GM21390 (cell line): Measurements from ENCODE around the gene TANC1.
"Not testable (repeated sequence)": the region's sequence is repeated elsewhere in the genome, so short reads cannot be mapped to it uniquely, and the experiment has no call there.

Source experiments
- ATAC-seq: cut with Tn5 transposase; IDR thresholded peaks from one replicate; pipeline ENCODE4 v1.9.1; 2021; ENCODE audit not compliant: unreplicated experiment

TANC1 gene

DNA sequence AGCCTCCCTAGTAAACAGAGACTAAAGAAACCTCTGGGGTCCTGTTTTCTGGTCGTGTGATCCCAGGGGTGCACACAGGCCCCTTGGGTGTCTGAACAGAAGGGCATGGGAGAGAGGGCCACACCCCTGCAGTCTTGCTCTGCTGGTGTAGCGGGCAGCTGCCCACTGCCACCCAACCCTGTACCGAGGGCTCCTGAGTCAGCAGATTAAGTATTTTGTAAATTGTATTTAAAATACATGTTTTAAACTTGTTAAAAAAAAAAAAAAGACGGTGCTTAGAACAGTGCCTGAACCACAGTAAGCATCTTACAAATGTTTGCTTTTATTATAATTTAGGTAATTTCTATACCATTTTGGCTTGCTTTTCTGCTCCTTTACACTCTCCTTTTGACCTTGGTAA lies 113.7 kb downstream of the TANC1 start:
- ATAC-seq = no peak

GRCh38 chr2:159084384-159085370 lies 116.2 kb downstream of the TANC1 start:
- ATAC-seq = no peak

GRCh38 chr2:159086342-159086741 lies 117.9 kb downstream of the TANC1 start:
- ATAC-seq = no peak

DNA sequence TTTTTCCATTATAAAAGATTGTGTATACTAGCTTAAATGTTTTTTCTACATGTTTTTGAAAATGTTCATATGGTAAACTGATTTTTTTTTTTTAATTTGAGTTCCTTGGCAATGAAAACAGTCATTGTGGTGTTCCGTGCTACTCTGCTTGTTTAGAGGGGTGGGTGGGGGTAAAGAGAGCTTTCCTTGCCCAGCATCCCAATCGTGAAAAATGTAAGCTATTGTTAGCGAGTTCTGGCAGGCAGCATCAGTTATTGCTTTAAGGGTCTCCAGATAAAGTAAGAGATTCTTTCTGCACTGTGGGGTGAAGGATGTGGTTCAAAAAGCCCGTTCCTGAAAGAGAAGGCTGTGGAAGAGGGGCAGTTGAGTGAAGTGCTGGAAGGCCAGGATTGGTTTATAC lies 118.4 kb downstream of the TANC1 start:
- ATAC-seq = no peak

GRCh38 chr2:159088906-159089305 lies 120.5 kb downstream of the TANC1 start:
- no peak for ATAC-seq

DNA sequence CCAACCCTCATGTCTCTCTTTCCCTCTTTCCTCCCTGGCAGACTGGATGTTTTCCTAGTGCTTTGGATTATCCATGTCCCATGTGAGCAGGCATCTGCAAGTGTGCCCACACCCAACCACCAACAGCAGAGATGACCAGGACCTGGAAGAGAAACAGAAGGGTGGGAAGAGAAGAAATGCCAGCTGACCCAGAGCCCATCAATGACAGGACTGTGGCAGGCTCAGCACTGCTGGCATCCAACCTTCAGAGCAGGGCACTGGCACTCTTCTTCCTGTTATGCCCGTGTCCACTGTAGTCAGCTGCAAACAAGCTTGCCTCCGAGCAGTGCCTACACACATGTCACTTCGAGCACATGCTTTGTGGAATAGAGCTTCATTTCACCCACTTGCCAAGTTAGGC lies 121.1 kb downstream of the TANC1 start:
- ATAC-seq = no peak

GRCh38 chr2:159090514-159091201 lies 122.2 kb downstream of the TANC1 start:
- peak; percentile 71 for ATAC-seq

- no peak for ATAC-seq
These were observed 122.9 kb downstream of the TANC1 start for GRCh38 chr2:159091381-159091780.

- peak; percentile 49 for ATAC-seq
These were observed 123.5 kb downstream of the TANC1 start for GRCh38 chr2:159091976-159092375.

GRCh38 chr2:159093497-159093896 lies 125.1 kb downstream of the TANC1 start:
- ATAC-seq = no peak

- no peak for ATAC-seq
These were observed 125.8 kb downstream of the TANC1 start for GRCh38 chr2:159094173-159094737.

DNA sequence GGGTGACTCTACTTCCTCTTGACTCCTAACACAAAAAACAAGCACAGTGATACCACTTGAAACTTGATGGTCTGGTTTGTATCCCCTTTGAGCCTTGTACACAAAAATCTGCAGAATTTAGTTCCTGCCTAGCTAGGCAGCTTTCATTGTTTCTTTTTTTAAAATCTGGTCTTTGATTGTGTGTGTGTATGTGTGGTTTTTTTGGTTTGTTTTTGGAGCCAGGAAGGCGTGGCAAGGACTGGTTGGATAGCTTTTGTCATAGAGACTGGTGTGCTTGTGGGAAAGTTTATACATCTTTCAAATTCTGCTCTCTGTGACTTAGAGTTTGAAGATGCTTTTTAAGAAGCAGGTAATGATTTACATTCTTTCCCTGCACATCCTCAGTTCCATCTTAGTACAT lies 127.4 kb downstream of the TANC1 start:
- ATAC-seq = no peak

GRCh38 chr2:159096302-159096855 lies 127.9 kb downstream of the TANC1 start:
- not testable (repeated sequence) for ATAC-seq

DNA sequence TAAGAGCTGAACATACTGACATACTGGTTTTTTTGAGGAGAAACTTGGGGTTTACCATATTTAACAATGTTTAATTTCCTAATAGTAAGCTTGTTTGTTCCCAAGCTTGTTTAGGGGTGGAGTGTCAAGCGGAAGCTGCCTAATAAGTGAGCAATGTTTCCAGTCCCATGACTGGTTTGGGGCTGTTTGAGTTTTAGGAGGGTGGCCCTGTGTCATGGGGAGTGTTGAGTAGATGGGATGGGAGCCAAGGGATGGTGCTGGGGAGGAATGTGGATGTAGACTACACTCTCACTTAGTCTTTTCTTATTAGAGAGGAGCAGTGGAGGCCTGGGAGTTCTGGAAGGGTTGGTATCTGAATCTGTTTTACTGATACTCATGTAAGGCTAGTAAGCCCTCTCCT lies 128.5 kb downstream of the TANC1 start:
- no peak for ATAC-seq

- ATAC-seq = no peak
These were observed 129.9 kb downstream of the TANC1 start for GRCh38 chr2:159098361-159098760.

GRCh38 chr2:159098921-159099411 lies 130.5 kb downstream of the TANC1 start:
- no peak for ATAC-seq

DNA sequence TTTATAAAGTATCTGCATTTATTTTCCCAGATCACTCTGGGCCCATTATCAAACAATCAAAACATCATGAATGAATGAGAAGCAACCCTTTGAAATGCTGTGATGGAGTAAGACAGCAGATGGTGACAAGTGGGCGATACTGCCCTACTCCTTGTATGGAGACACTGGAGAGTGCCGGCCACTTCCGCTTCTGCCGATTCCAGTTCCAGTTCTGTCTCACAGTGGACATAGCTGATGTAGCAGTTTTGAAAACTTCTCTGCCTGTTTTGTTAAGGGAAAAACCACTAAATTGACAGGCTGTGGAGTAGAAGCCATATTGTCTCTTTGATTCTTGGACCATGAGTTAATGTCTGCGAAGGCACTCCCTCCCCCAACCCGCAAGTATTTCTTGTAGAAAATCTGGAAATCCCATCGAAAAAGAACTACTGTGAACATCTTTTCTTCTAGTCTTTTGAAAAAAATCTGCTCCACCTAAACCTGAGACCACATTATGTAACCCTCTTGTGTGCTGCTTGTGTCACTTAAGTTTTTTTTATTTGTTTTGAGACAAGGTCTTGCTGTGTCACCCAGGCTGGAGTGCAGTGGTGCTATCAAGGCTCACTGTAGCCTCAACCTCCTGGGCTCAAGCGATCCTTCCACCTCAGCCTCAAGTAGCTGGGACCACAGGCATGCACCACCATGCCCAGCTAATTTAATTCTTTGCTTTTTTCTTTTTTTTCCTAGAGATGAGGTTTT lies 133.5 kb downstream of the TANC1 start:
- ATAC-seq = no peak

GRCh38 chr2:159103411-159103810 lies 135.0 kb downstream of the TANC1 start:
- no peak for ATAC-seq

GRCh38 chr2:159106109-159106508 lies 137.7 kb downstream of the TANC1 start:
- no peak for ATAC-seq

- ATAC-seq = no peak
These were observed 139.9 kb downstream of the TANC1 start for GRCh38 chr2:159108181-159108893.
